ENCODE data around the gene NOS3.

The NOS3 gene

DNA sequence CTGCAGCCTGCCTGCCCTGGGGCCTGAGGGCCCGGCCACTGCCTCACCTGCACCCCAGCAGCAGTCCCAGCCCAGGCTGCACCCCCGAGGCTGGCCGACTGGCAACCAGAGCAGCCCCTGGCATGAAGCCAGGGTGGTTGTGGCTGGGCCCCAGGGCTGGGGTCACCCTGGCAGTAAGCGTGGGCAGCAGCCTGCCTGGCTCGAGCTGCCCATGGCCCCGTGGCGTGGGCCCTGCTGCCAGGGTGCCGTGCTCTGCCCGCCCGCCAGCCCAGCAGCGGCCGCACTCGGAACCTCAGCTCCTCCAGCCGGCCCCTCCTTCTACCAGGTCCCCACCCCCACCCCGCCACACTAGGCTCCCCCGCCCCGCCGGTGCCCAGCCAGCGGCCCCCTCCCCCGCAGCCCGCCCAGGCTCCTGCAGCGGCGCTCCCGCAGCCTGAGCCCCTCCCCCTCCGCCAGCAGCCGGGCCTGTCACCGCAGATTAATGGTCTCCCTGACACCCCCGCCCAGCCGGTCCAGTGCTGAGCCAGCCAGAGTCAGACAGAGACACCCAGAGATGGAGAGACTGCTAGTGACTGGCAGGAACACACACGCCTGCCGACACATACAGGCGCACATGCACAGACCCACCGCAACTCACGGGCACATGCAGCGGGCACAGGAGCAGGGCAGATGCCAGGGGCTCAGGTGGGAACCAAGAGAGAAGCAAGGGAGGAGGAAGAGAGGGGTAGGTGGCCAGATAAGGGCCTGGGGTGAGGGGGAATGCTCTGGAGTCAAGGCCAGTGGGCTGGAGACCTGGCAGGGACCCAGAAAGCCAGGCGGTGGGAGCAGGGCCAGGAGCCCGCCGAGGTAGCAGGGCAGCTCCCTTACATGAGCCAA, 35.1 kb upstream of the NOS3 start:
- no peak for TF ChIP-seq ZNF274 (IDR thresholded peaks at IDR 0.05; ENCODE audit: low read depth, low read length)
- no peak overlapping the region for H3K4me3 ChIP-seq (ENCODE audit: low read length)

DNA sequence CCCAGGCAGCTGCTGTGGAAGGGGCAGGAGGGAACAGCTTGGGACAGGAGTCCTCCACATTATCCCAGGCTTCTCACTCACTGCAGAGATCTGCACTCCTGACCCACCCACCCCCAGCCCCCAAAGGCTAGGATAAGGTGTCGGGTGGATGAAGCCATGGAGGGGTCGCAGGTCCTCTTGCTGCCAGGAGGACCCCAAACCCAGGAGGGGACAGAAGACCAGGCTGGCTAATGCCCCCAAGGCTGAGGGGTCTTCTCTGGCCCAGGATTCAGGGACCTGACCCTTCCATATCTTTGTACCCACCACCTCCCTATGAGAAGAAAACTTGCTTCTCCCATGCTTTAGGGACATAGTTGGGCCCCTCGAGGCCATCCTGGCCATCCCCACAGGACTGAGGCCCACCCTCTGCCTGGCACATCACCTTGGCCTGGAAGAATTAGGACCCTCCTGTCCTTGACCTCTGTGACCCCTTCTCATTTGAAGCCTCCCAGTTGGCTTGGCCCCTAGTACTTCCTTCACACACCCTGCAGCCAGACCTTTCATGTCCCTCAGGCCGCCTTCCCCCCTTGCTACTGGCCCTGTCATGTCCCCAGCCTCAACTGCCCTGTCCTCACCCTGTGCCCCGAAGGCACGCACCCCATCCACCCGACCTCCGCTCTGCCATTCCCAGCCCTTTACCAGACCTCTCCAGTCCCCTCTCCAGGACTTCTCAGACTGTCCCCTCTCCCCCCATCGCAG, 34.3 kb upstream of the NOS3 start:
- no peak for TF ChIP-seq ZNF274 (IDR thresholded peaks at IDR 0.05; ENCODE audit: low read depth, low read length)
- H3K4me3 ChIP-seq (ENCODE audit: low read length): no peak overlapping the region

DNA sequence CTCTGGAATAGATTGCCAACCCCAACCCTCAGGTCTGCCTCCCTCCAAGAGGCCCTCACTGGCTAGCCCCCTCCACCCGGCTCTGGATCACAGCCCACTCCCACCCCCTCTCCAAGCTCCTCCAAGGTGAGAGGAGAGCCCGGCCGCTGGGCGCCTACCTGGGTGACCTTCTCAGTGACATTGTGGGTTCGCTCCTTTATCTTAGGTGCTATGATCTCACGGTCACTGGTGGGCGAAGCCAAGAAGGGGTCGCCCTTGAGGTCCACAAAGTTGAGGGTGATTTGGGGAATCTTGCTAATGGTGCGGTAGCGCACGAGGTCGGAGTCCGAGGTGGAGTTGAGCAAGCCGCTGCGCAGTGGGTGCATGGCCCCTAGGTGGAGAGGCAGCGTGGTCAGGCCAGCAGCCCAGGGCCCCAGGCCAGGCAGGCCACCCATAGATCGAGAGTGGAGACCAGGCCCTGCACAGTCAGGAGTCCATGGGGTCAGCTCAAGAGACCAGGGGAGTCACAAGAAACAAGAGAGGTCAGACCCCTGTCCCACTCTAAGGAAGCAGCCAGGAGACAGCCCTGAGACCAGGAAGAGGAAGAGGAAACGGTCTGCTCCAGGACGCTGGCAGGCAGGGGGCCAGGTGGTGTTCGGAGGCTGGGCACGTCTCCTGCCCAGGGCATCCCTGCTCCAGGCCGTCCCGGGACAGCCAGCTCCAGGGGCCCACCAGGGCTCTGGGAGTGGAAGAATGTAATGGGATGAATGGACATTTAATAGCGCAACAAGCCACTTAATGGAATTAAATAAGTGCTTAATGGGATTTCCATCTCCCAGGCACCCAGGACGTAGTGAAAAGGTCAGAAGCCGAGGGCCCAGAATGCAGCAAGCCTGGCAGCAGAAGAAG, 33.4 kb upstream of the NOS3 start:
- no peak overlapping the region for H3K4me3 ChIP-seq (ENCODE audit: low read length)
- no peak for TF ChIP-seq ZNF274 (IDR thresholded peaks at IDR 0.05; ENCODE audit: low read depth, low read length)

- no peak overlapping the region for H3K4me3 ChIP-seq (ENCODE audit: low read length)
- TF ChIP-seq ZNF274 (IDR thresholded peaks at IDR 0.05; ENCODE audit: low read depth, low read length): no peak
Measured at GRCh38 chr7:150958062-150958552, 32.7 kb upstream of the NOS3 start.

- no peak overlapping the region for H3K4me3 ChIP-seq (ENCODE audit: low read length)
- no peak for TF ChIP-seq ZNF274 (IDR thresholded peaks at IDR 0.05; ENCODE audit: low read depth, low read length)
Measured at GRCh38 chr7:150958597-150958996, 32.2 kb upstream of the NOS3 start.

GRCh38 chr7:150959081-150959480, 31.7 kb upstream of the NOS3 start:
- no peak overlapping the region for H3K4me3 ChIP-seq (ENCODE audit: low read length)
- TF ChIP-seq ZNF274 (IDR thresholded peaks at IDR 0.05; ENCODE audit: low read depth, low read length): no peak

- TF ChIP-seq ZNF274 (IDR thresholded peaks at IDR 0.05; ENCODE audit: low read depth, low read length): no peak
- no peak overlapping the region for H3K4me3 ChIP-seq (ENCODE audit: low read length)
Measured at GRCh38 chr7:150959739-150960734, 30.8 kb upstream of the NOS3 start.

GRCh38 chr7:150961510-150962289, 29.1 kb upstream of the NOS3 start:
- TF ChIP-seq ZNF274 (IDR thresholded peaks at IDR 0.05; ENCODE audit: low read depth, low read length): no peak
- H3K4me3 ChIP-seq (ENCODE audit: low read length): no peak overlapping the region

GRCh38 chr7:150962290-150962552, 28.6 kb upstream of the NOS3 start:
- no peak overlapping the region for H3K4me3 ChIP-seq (ENCODE audit: low read length)
- no peak for TF ChIP-seq ZNF274 (IDR thresholded peaks at IDR 0.05; ENCODE audit: low read depth, low read length)

GRCh38 chr7:150962553-150963399, 28.0 kb upstream of the NOS3 start:
- TF ChIP-seq ZNF274 (IDR thresholded peaks at IDR 0.05; ENCODE audit: low read depth, low read length): no peak
- no peak overlapping the region for H3K4me3 ChIP-seq (ENCODE audit: low read length)

- no peak for TF ChIP-seq ZNF274 (IDR thresholded peaks at IDR 0.05; ENCODE audit: low read depth, low read length)
- H3K4me3 ChIP-seq (ENCODE audit: low read length): no peak overlapping the region
Measured at GRCh38 chr7:150963707-150964559, 26.9 kb upstream of the NOS3 start.

Measured in GM08714 (cell line).